HepG2 (cell line): ENCODE measurements around the gene RABGGTA. TPM values are rescaled to one million over a fixed set of nuclear protein-coding genes. Genes with fewer than 3 reads are reported as not detected.

Experiments
- ATAC-seq: fragments of 200-7000 bp; cut with Tn5 transposase; 3 replicates; pipeline ENCODE4 v1.9.1; 2020; ENCODE audit warnings: mild to moderate bottlenecking, moderate library complexity
- BruUV-seq: library from RNA; stranded (reverse); fragments of 400-500 nt; replicated peaks from 2 replicates; lab custom pipeline; 2021; lab: Mats Ljungman, UMichigan
- CTCF ChIA-PET: fragments of 300-600 bp; formaldehyde crosslinking; extraction: SDS; loops from one replicate; lab custom pipeline; 2021; ENCODE audit warnings: low total read pairs, inconsistent platforms, low intra/inter-chr PET ratio; lab: Yijun Ruan, JAX
- POLR2A ChIA-PET: fragments of 350-600 bp; sonication (Branson Sonifier 250); formaldehyde crosslinking; loops from one replicate; lab custom pipeline; 2020; ENCODE audit warnings: antibody characterized with exemption, inconsistent platforms; lab: Yijun Ruan, JAX
- DNase-seq: peaks from one replicate; pipeline ENCODE4 v3.0.0-alpha.2; 2015; ENCODE audit warnings: low spot score
- FAIRE-seq: peaks from 3 replicates; lab custom pipeline; 2011; peaks lifted over from hg19 to GRCh38; lab: Jason Lieb, UNC
- H2AFZ ChIP-seq: one replicate; pipeline ENCODE4 v1.6.1; 2011; ENCODE audit warnings: low read length, inconsistent platforms
- H3K27ac ChIP-seq: fragments of 300-600 bp; 3 replicates; pipeline ENCODE4 v1.8.0; 2011; ENCODE audit warnings: mixed run types, mild to moderate bottlenecking, mixed read lengths, low read length, inconsistent platforms; ENCODE audit not compliant: insufficient read depth; ENCODE audit errors: extremely low read length
- H3K27me3 ChIP-seq, 2 experiments: fragments of 200-600 bp in 1 of 2; 2 replicates in 1 of 2; 3 replicates in 1 of 2; pipeline versions ENCODE4 v1.6.0 to v1.8.0; 2011; ENCODE audit warnings: low read length in 2 of 2, mild to moderate bottlenecking in 2 of 2, moderate library complexity in 2 of 2, inconsistent platforms in 1 of 2; ENCODE audit not compliant: insufficient read depth in 2 of 2, control insufficient read depth in 1 of 2
- H3K36me3 ChIP-seq, 2 experiments: fragments of 200-600 bp in 1 of 2; replicated peaks in 1 of 2; 2 replicates in 1 of 2; 3 replicates in 1 of 2; pipeline versions ENCODE4 v1.5.1 to v1.8.0; 2011; ENCODE audit warnings: low read length in 2 of 2, inconsistent platforms in 1 of 2; ENCODE audit not compliant: insufficient read depth in 2 of 2, control insufficient read depth in 1 of 2
- H3K4me1 ChIP-seq: 2 replicates; pipeline ENCODE4 v1.5.1; 2012; ENCODE audit warnings: low read length, inconsistent platforms; ENCODE audit not compliant: insufficient read depth
- H3K4me2 ChIP-seq: 2 replicates; pipeline ENCODE4 v1.6.0; 2011; ENCODE audit warnings: low read depth, low read length, inconsistent platforms
- H3K4me3 ChIP-seq, 3 experiments: fragments of 200-600 bp in 1 of 3; sonication (generic), shearing (Covaris generic) in 1 of 3; replicated peaks in 1 of 3; 2 replicates each; pipeline ENCODE4 v1.5.1; 2011 to 2016; ENCODE audit warnings: low read length in 3 of 3, inconsistent platforms in 2 of 3, low read depth in 2 of 3, mild to moderate bottlenecking in 2 of 3, control low read depth in 1 of 3, mixed read lengths in 1 of 3; ENCODE audit not compliant: insufficient read depth in 1 of 3
- H3K79me2 ChIP-seq: one replicate; pipeline ENCODE4 v1.6.1; 2011; ENCODE audit warnings: low read length, inconsistent platforms; ENCODE audit not compliant: insufficient read depth
- H3K9ac ChIP-seq: 2 replicates; pipeline ENCODE4 v1.6.0; 2011; ENCODE audit warnings: mild to moderate bottlenecking, low read depth, low read length, inconsistent platforms; ENCODE audit not compliant: insufficient read depth
- H3K9me3 ChIP-seq: 2 replicates; pipeline ENCODE4 v1.5.1; 2012; ENCODE audit warnings: mild to moderate bottlenecking, low read length
- H4K20me1 ChIP-seq: 2 replicates; pipeline ENCODE4 v1.6.0; 2011; ENCODE audit warnings: inconsistent platforms, mild to moderate bottlenecking, low read length, moderate library complexity; ENCODE audit not compliant: insufficient read depth
- BCL6 ChIP-seq: IDR thresholded peaks from 2 replicates; pipeline ENCODE4 v1.6.1; 2016; ENCODE audit warnings: missing genetic modification reagents, missing compliant biosample characterization
- EEA1 ChIP-seq: sonication (generic); formaldehyde crosslinking; IDR thresholded peaks from 2 replicates; pipeline ENCODE4 v1.5.1; 2020; ENCODE audit warnings: mild to moderate bottlenecking, missing genetic modification reagents, borderline replicate concordance
- HES4 ChIP-seq: sonication (generic); formaldehyde crosslinking; IDR thresholded peaks from 2 replicates; pipeline ENCODE4 v1.9.0; 2021; ENCODE audit warnings: mild to moderate bottlenecking, missing genetic modification reagents, borderline replicate concordance
- NFE2L2 ChIP-seq: fragments of 150-350 bp; IDR thresholded peaks from 2 replicates; pipeline ENCODE4 v1.6.1; 2014; ENCODE audit warnings: low read length
- SNRNP70 ChIP-seq: fragments of 200-400 bp; formaldehyde crosslinking; IDR thresholded peaks from 2 replicates; pipeline ENCODE4 v1.6.1; 2017; ENCODE audit warnings: mild to moderate bottlenecking, low read depth, low read length, moderate library complexity
- SRSF4 ChIP-seq: fragments of 200-400 bp; formaldehyde crosslinking; IDR thresholded peaks from one replicate; pipeline ENCODE4 v1.6.1; 2018; ENCODE audit warnings: mild to moderate bottlenecking, low read depth, low read length, moderate library complexity; ENCODE audit not compliant: poor library complexity, severe bottlenecking
- ZNF572 ChIP-seq: sonication (generic); formaldehyde crosslinking; IDR thresholded peaks from 2 replicates; pipeline ENCODE4 v1.5.1; 2020; ENCODE audit warnings: mild to moderate bottlenecking, missing genetic modification reagents
- WGBS: methylation state at CpG from one replicate; pipeline ENCODE4 v1.1.6; 2017; ENCODE audit warnings: low lambda C conversion rate; 5-methylcytosine and 5-hydroxymethylcytosine counted together
- in situ Hi-C: cut with HindIII; loops from 2 replicates; pipeline ENCODE4 v1.10.0; 2017; ENCODE audit warnings: low pct_unique_long_range_greater_than_20kb; ENCODE audit not compliant: extremely low pct_ligation_motif_present
- intact Hi-C: fragments of 100-400 bp; cut with micrococcal nuclease; formaldehyde crosslinking; loops from one replicate; pipeline ENCODE4 v1.10.0; 2022; ENCODE audit not compliant: unreplicated experiment
- polyA plus RNA-seq, 8 experiments: library from polyadenylated mRNA; depleted of rRNA in 3 of 8; stranded (reverse) in 7 of 8; unstranded in 1 of 8; fragments of >200 nt; fragmentation: Illumina TruSeq in 4 of 8; extraction: Trizol in 4 of 8; gene quantifications; 2 replicates each; pipeline versions ENCODE4 v1.2.1 to v1.2.3, GENCODE V29; 2011 to 2016; ENCODE audit warnings: low read depth in 4 of 8, missing spikeins in 1 of 8, mixed read lengths in 1 of 8; ENCODE audit not compliant: insufficient read depth in 1 of 8
- total RNA-seq, 5 experiments: library from RNA; depleted of rRNA; stranded (reverse); fragments of >200 nt; fragmentation: Illumina TruSeq; extraction: Trizol; gene quantifications; 2 replicates each; pipeline ENCODE4 v1.2.3, GENCODE V29; 2016; ENCODE audit warnings: low read depth in 1 of 5
- TF ChIP-seq, protein P1 (sequence below): sonication (generic); formaldehyde crosslinking; IDR thresholded peaks from 2 replicates; pipeline ENCODE4 v1.5.1; 2020; ENCODE audit warnings: mild to moderate bottlenecking, missing genetic modification reagents, moderate library complexity
- TF ChIP-seq, protein P2 (sequence below): sonication (generic); formaldehyde crosslinking; IDR thresholded peaks from 2 replicates; pipeline ENCODE4 v1.4.0; 2020; ENCODE audit warnings: missing genetic modification reagents, borderline replicate concordance

The RABGGTA gene
- total and polyA plus RNA-seq, 2 of the 13 experiments (the other 11 are each of a cell fraction or from before 2014, with no cell fraction given): 57.9 to 90.8 TPM

DNA sequence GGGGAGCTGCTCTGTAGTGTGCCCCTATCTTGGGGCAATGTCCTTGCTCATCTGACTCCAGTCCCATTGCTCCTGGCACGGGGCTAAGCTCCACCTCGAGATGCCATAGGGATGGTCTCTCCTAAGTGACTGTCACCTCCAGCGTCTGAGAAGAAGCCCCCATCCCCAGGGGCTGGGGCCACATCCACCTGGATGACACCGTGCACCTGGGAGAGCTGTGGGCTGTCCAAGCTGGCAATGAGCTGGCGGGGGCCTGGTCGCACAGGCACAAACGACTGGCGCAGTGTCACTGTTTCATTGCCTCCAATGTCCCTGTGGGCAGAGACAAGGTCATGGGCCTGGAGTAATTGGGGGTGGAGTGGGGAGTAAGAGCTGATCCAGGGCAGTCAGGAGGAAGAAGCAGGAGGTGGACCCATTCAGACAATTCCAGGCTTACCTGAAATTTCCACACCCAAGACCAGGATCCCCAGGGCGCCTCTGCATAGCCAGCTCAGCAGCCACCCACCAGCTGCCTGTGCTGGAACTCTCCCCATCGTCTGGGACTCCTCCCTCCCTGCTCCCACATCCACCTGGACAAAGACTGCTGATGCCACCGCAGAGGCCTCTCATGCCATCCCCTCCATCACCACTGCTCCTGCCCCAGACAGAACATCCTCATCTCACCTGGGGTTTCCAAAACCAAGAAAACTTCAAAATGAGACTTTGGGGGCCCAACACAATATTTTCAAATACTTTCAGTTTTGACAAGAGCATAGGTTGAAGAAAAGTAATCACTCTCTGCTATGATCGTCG is 22.0 kb downstream of the RABGGTA start:
- intact Hi-C loops (no loop called here), in situ Hi-C loops (loop anchor here (10.0 kb wide), 1 partner anchor 185 kb away; no protein-coding TSS in a partner anchor)
- Histone ChIP-seq H3K4me2 (no peak overlapping the region), H3K4me1 (peaks cover 26% of the 10 kb centered on the region), H3K79me2 (no peaks in the 10 kb centered on the region), H3K4me3 (no peak overlapping the region), H3K27me3 (no peaks in the 10 kb centered on the region), H4K20me1 (no peaks in the 10 kb centered on the region), H3K9me3 (no peaks in the 10 kb centered on the region), H2AFZ (no peak overlapping the region), H3K36me3 (no peaks in the 10 kb centered on the region; a peak in 1 of 5 replicates), H3K9ac (no peak overlapping the region), H3K27ac (no peak overlapping the region)
- BruUV-seq: no TSS peak
- ATAC-seq (no peak), FAIRE-seq (no peak), DNase-seq (no peak)
- 75% methylated on average over 13 of the region's 13 CpGs for WGBS
- CTCF ChIA-PET: no interaction called here
- no peak for TF ChIP-seq BCL6 (CRISPR knock-in tag)
- TF ChIP-seq, protein P1, sequence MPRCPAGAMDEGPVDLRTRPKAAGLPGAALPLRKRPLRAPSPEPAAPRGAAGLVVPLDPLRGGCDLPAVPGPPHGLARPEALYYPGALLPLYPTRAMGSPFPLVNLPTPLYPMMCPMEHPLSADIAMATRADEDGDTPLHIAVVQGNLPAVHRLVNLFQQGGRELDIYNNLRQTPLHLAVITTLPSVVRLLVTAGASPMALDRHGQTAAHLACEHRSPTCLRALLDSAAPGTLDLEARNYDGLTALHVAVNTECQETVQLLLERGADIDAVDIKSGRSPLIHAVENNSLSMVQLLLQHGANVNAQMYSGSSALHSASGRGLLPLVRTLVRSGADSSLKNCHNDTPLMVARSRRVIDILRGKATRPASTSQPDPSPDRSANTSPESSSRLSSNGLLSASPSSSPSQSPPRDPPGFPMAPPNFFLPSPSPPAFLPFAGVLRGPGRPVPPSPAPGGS (CRISPR knock-in tag): no peak
- TF ChIP-seq HES4 (CRISPR knock-in tag): peak; percentile 55; the same call in 1 of the 2 replicates
- TF ChIP-seq ZNF572 (CRISPR knock-in tag): 0 out of 2 replicates have a peak, but pooled peaks have one; percentile 66
- TF ChIP-seq SNRNP70: no peak
- TF ChIP-seq, protein P2, sequence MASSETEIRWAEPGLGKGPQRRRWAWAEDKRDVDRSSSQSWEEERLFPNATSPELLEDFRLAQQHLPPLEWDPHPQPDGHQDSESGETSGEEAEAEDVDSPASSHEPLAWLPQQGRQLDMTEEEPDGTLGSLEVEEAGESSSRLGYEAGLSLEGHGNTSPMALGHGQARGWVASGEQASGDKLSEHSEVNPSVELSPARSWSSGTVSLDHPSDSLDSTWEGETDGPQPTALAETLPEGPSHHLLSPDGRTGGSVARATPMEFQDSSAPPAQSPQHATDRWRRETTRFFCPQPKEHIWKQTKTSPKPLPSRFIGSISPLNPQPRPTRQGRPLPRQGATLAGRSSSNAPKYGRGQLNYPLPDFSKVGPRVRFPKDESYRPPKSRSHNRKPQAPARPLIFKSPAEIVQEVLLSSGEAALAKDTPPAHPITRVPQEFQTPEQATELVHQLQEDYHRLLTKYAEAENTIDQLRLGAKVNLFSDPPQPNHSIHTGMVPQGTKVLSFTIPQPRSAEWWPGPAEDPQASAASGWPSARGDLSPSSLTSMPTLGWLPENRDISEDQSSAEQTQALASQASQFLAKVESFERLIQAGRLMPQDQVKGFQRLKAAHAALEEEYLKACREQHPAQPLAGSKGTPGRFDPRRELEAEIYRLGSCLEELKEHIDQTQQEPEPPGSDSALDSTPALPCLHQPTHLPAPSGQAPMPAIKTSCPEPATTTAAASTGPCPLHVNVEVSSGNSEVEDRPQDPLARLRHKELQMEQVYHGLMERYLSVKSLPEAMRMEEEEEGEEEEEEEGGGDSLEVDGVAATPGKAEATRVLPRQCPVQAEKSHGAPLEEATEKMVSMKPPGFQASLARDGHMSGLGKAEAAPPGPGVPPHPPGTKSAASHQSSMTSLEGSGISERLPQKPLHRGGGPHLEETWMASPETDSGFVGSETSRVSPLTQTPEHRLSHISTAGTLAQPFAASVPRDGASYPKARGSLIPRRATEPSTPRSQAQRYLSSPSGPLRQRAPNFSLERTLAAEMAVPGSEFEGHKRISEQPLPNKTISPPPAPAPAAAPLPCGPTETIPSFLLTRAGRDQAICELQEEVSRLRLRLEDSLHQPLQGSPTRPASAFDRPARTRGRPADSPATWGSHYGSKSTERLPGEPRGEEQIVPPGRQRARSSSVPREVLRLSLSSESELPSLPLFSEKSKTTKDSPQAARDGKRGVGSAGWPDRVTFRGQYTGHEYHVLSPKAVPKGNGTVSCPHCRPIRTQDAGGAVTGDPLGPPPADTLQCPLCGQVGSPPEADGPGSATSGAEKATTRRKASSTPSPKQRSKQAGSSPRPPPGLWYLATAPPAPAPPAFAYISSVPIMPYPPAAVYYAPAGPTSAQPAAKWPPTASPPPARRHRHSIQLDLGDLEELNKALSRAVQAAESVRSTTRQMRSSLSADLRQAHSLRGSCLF: no peak
- no peak for TF ChIP-seq SRSF4
- TF ChIP-seq EEA1 (CRISPR knock-in tag): no peak
- TF ChIP-seq NFE2L2: 0 out of 2 replicates have a peak, but pooled peaks have one; percentile 9
- POLR2A ChIA-PET: interaction anchor here (3.2 to 18.0 kb wide), 2 partner anchors 22 to 51 kb away, joined by 22 to 850 read pairs; partner anchors contain the start of genes CIDEB, DHRS1, LTB4R and LTB4R2
